CD4-positive, alpha-beta memory T cell (primary cell): ENCODE measurements around the gene PNMA3. TPM values are rescaled to one million over a fixed set of nuclear protein-coding genes. Genes with fewer than 3 reads are reported as not detected.
A peak's percentile ranks its signal among the peaks of the same experiment; 100 is the strongest.

Experiments used
- CTCF ChIA-PET: fragments of 350-600 bp; sonication (Branson Sonifier 250); formaldehyde crosslinking; loops from one replicate; lab custom pipeline; 2021; ENCODE audit warnings: inconsistent platforms; ENCODE audit not compliant: partially characterized antibody; lab: Charles Lee
- POLR2A ChIA-PET: fragments of 350-600 bp; sonication (Branson Sonifier 250); formaldehyde crosslinking; loops from one replicate; lab custom pipeline; 2021; ENCODE audit not compliant: partially characterized antibody; lab: Charles Lee
- DNase-seq, 5 donors: peaks; one replicate each; pipeline versions ENCODE4 v3.0.0 to v3.0.0-alpha.2; 2020 to 2022; ENCODE audit warnings: mixed read lengths in 1 of 5
- H3K27ac ChIP-seq: one replicate; pipeline ENCODE4 v1.7.0; 2013; ENCODE audit warnings: low read depth, low read length
- H3K27me3 ChIP-seq: 2 replicates; pipeline ENCODE4 v1.7.0; 2013; ENCODE audit warnings: mild to moderate bottlenecking, low read length, moderate library complexity; ENCODE audit not compliant: insufficient read depth
- H3K36me3 ChIP-seq: 2 replicates; pipeline ENCODE4 v1.7.0; 2013; ENCODE audit warnings: mild to moderate bottlenecking, low read length, moderate library complexity; ENCODE audit not compliant: insufficient read depth
- H3K4me1 ChIP-seq: 2 replicates; pipeline ENCODE4 v1.7.0; 2013; ENCODE audit warnings: mild to moderate bottlenecking, low read length, moderate library complexity; ENCODE audit not compliant: insufficient read depth
- H3K4me3 ChIP-seq, 2 donors: one replicate each; pipeline ENCODE4 v1.7.0; 2013; ENCODE audit warnings: low read length in 2 of 2, mild to moderate bottlenecking in 1 of 2
- H3K9me3 ChIP-seq, 2 donors: one replicate each; pipeline ENCODE4 v1.7.0; 2013; ENCODE audit warnings: low read length in 2 of 2, control low read depth in 1 of 2; ENCODE audit not compliant: control insufficient read depth in 1 of 2
- H3K27ac Mint-ChIP-seq, 7 donors: one replicate each; pipeline ENCODE4 v1.8.0; 2020 to 2021; ENCODE audit warnings: mixed read lengths in 7 of 7, mild to moderate bottlenecking in 6 of 7, inconsistent platforms in 3 of 7, moderate library complexity in 3 of 7
- H3K27me3 Mint-ChIP-seq, 2 donors: one replicate each; pipeline ENCODE4 v1.8.0; 2020 to 2021; ENCODE audit warnings: mixed read lengths in 2 of 2
- H3K36me3 Mint-ChIP-seq, 2 donors: one replicate each; pipeline ENCODE4 v1.8.0; 2020 to 2021; ENCODE audit warnings: mixed read lengths in 2 of 2, inconsistent platforms in 1 of 2, mild to moderate bottlenecking in 1 of 2
- H3K4me1 Mint-ChIP-seq, 4 donors: one replicate each; pipeline ENCODE4 v1.8.0; 2020 to 2021; ENCODE audit warnings: mixed read lengths in 4 of 4, mild to moderate bottlenecking in 1 of 4
- H3K4me3 Mint-ChIP-seq, 8 donors: one replicate each; pipeline ENCODE4 v1.8.0; 2020 to 2021; ENCODE audit warnings: mixed read lengths in 8 of 8, mild to moderate bottlenecking in 7 of 8, moderate library complexity in 6 of 8, inconsistent platforms in 3 of 8
- H3K9me3 Mint-ChIP-seq, 8 donors: one replicate each; pipeline ENCODE4 v1.8.0; 2020 to 2021; ENCODE audit warnings: mixed read lengths in 8 of 8, mild to moderate bottlenecking in 5 of 8, inconsistent platforms in 3 of 8, moderate library complexity in 1 of 8
- intact Hi-C: fragments of 100-400 bp; cut with micrococcal nuclease; formaldehyde crosslinking; loops from one replicate; pipeline ENCODE4 v1.15.1; 2023
- polyA plus RNA-seq, 2 donors: library from polyadenylated mRNA; unstranded; fragments of 300-500 nt; fragmentation: Illumina TruSeq; gene quantifications; one replicate each; pipeline ENCODE4 v1.2.3, GENCODE V29; 2021
- total RNA-seq, 2 experiments: library from RNA; stranded (reverse); gene quantifications; one replicate each; pipeline ENCODE4 v1.2.3, GENCODE V29; 2021

Gene PNMA3
- total and polyA plus RNA-seq, 4 experiments from 2014 or later = 0.21 to 14.3 (median 5.9) TPM

- no peak overlapping the region for H3K27ac ChIP-seq
- peaks cover 0 to 4% (median under 1%) of the 10 kb centered on the region in 8 donors for H3K9me3 Mint-ChIP-seq
- peaks cover 9% of the 10 kb centered on the region for H3K4me1 ChIP-seq
- H3K4me3 ChIP-seq = no peak overlapping the region
- CTCF ChIA-PET = interaction anchor here (1.0 kb wide), 1 partner anchor 477 kb away, joined by 6 read pairs; no protein-coding TSS in a partner anchor
- no peaks in the 10 kb centered on the region for H3K27me3 ChIP-seq
- no peaks in the 10 kb centered on the region for H3K9me3 ChIP-seq
- no peaks in the 10 kb centered on the region for H3K36me3 Mint-ChIP-seq
- intact Hi-C loops = loop anchor here (5.0 kb wide), 1 partner anchor 88 kb away; no protein-coding TSS in a partner anchor
- H3K4me1 Mint-ChIP-seq = peaks cover 0 to 24% (median 8%) of the 10 kb centered on the region in 4 donors
- no peak overlapping the region for H3K4me3 Mint-ChIP-seq
- H3K36me3 ChIP-seq = no peaks in the 10 kb centered on the region
- H3K27ac Mint-ChIP-seq = no peak overlapping the region
- DNase-seq = no peak
- POLR2A ChIA-PET = no interaction called here
- no peaks in the 10 kb centered on the region for H3K27me3 Mint-ChIP-seq
Observed at GRCh38 chrX:153029875-153030274, 26.4 kb upstream of the PNMA3 start.

- H3K9me3 Mint-ChIP-seq = peaks cover 0 to 4% (median under 1%) of the 10 kb centered on the region in 8 donors
- no peaks in the 10 kb centered on the region for H3K27me3 Mint-ChIP-seq
- peaks cover 0 to 4% of the 10 kb centered on the region in 2 donors for H3K36me3 Mint-ChIP-seq
- H3K4me3 Mint-ChIP-seq = no peak overlapping the region
- peaks cover 9% of the 10 kb centered on the region for H3K4me1 ChIP-seq
- no peaks in the 10 kb centered on the region for H3K36me3 ChIP-seq
- peaks cover 0 to 24% (median 8%) of the 10 kb centered on the region in 4 donors for H3K4me1 Mint-ChIP-seq
- ChIA-PET CTCF (interaction anchor here (2.4 kb wide), 1 partner anchor 89 kb away, joined by 14 read pairs; no protein-coding TSS in a partner anchor), POLR2A (no interaction called here)
- H3K27ac ChIP-seq = no peak overlapping the region
- intact Hi-C loops = loop anchor here (5.0 kb wide), 1 partner anchor 88 kb away; no protein-coding TSS in a partner anchor
- no peak for DNase-seq
- H3K9me3 ChIP-seq = no peaks in the 10 kb centered on the region
- no peak overlapping the region for H3K27ac Mint-ChIP-seq
- H3K27me3 ChIP-seq = no peaks in the 10 kb centered on the region
- no peak overlapping the region for H3K4me3 ChIP-seq
Observed at GRCh38 chrX:153030801-153031200, 25.5 kb upstream of the PNMA3 start.

- H3K27me3 Mint-ChIP-seq = no peaks in the 10 kb centered on the region
- H3K4me3 ChIP-seq = peak overlapping the region in 1 of 2 donors; percentile 36
- intact Hi-C loops = loop anchor here (1.0 to 5.0 kb wide), 4 partner anchors 74 to 636 kb away; no protein-coding TSS in a partner anchor
- peaks cover 3 to 8% of the 10 kb centered on the region in 2 donors for H3K36me3 Mint-ChIP-seq
- no peaks in the 10 kb centered on the region for H3K27me3 ChIP-seq
- H3K9me3 Mint-ChIP-seq = peaks cover 0 to 6% (median under 1%) of the 10 kb centered on the region in 8 donors
- peak overlapping the region; percentile 52 for H3K27ac ChIP-seq
- CTCF ChIA-PET = interaction anchor here (0.6 to 2.4 kb wide), 17 partner anchors 13 to 896 kb away, joined by 3 to 37 read pairs (median 5); partner anchors contain the start of gene HAUS7
- H3K4me3 Mint-ChIP-seq = peak overlapping the region; percentile 83 to 91 (median 86)
- POLR2A ChIA-PET = interaction anchor here (0.6 to 1.9 kb wide), 10 partner anchors 43 to 1994 kb away, joined by 3 to 12 read pairs (median 4); partner anchors contain the start of genes FUNDC2 and ZNF275
- peak; percentile 38 to 62 (median 57) for DNase-seq
- no peaks in the 10 kb centered on the region for H3K9me3 ChIP-seq
- peaks cover 9% of the 10 kb centered on the region for H3K4me1 ChIP-seq
- H3K36me3 ChIP-seq = no peaks in the 10 kb centered on the region
- H3K4me1 Mint-ChIP-seq = peaks cover 0 to 24% (median 8%) of the 10 kb centered on the region in 4 donors
- H3K27ac Mint-ChIP-seq = peak overlapping the region; percentile 79 to 94 (median 90)
Observed at GRCh38 chrX:153032397-153033118, 23.7 kb upstream of the PNMA3 start.

- DNase-seq = no peak
- H3K4me1 ChIP-seq = no peaks in the 10 kb centered on the region
- intact Hi-C loops = no loop called here
- no peak overlapping the region for H3K27ac ChIP-seq
- H3K36me3 ChIP-seq = no peaks in the 10 kb centered on the region
- no peaks in the 10 kb centered on the region for H3K4me1 Mint-ChIP-seq
- H3K4me3 ChIP-seq = no peak overlapping the region
- no peaks in the 10 kb centered on the region for H3K9me3 ChIP-seq
- no peaks in the 10 kb centered on the region for H3K27me3 Mint-ChIP-seq
- POLR2A ChIA-PET = no interaction called here
- H3K4me3 Mint-ChIP-seq = no peak overlapping the region
- H3K27me3 ChIP-seq = no peaks in the 10 kb centered on the region
- peaks cover 14 to 19% of the 10 kb centered on the region in 2 donors for H3K36me3 Mint-ChIP-seq
- H3K9me3 Mint-ChIP-seq = peaks cover 0 to 29% (median 16%) of the 10 kb centered on the region in 8 donors
- CTCF ChIA-PET = no interaction called here
- H3K27ac Mint-ChIP-seq = no peak overlapping the region
Observed at GRCh38 chrX:153049093-153049492, 7.2 kb upstream of the PNMA3 start.

- Histone ChIP-seq H3K9me3 (no peaks in the 10 kb centered on the region), H3K36me3 (no peaks in the 10 kb centered on the region), H3K27ac (no peak overlapping the region), H3K27me3 (no peaks in the 10 kb centered on the region), H3K4me1 (no peaks in the 10 kb centered on the region), H3K4me3 (no peak overlapping the region)
- CTCF ChIA-PET = no interaction called here
- DNase-seq = no peak
- H3K9me3 Mint-ChIP-seq = peaks cover 0 to 29% (median 15%) of the 10 kb centered on the region in 8 donors
- peaks cover 0 to 2% of the 10 kb centered on the region in 2 donors for H3K27me3 Mint-ChIP-seq
- H3K27ac Mint-ChIP-seq = no peak overlapping the region
- intact Hi-C loops = no loop called here
- H3K36me3 Mint-ChIP-seq = peaks cover 14% of the 10 kb centered on the region in 2 donors
- POLR2A ChIA-PET = no interaction called here
- H3K4me1 Mint-ChIP-seq = no peaks in the 10 kb centered on the region
- no peak overlapping the region for H3K4me3 Mint-ChIP-seq
Observed at GRCh38 chrX:153052534-153052933, 3.7 kb upstream of the PNMA3 start.

- no peak overlapping the region for H3K4me3 Mint-ChIP-seq
- no peaks in the 10 kb centered on the region for H3K36me3 Mint-ChIP-seq
- no peaks in the 10 kb centered on the region for H3K4me1 ChIP-seq
- intact Hi-C loops = no loop called here
- H3K27ac ChIP-seq = no peak overlapping the region
- CTCF ChIA-PET = no interaction called here
- no peaks in the 10 kb centered on the region for H3K9me3 Mint-ChIP-seq
- no peak for DNase-seq
- H3K36me3 ChIP-seq = no peaks in the 10 kb centered on the region
- H3K4me3 ChIP-seq = no peak overlapping the region
- H3K27me3 ChIP-seq = no peaks in the 10 kb centered on the region
- POLR2A ChIA-PET = no interaction called here
- H3K4me1 Mint-ChIP-seq = no peaks in the 10 kb centered on the region
- H3K9me3 ChIP-seq = no peaks in the 10 kb centered on the region
- H3K27ac Mint-ChIP-seq = no peak overlapping the region
- peaks cover 0 to 2% of the 10 kb centered on the region in 2 donors for H3K27me3 Mint-ChIP-seq
Observed at GRCh38 chrX:153057281-153057680, 1.0 kb downstream of the PNMA3 start.
